Suprapubic skin (tissue), 4 donors: ENCODE data around the gene COG5. TPM values are rescaled to one million over a fixed set of nuclear protein-coding genes. Genes with fewer than 3 reads are reported as not detected.

Source experiments
- DNase-seq, 2 donors: peaks; one replicate each; pipeline ENCODE4 v3.0.0-alpha.2; 2019; ENCODE audit warnings: low spot score in 2 of 2
- H3K27ac ChIP-seq: fragments of 200-600 bp; sonication (generic); one replicate; pipeline ENCODE4 v1.5.1; 2019
- H3K27me3 ChIP-seq: fragments of 200-600 bp; sonication (generic); one replicate; pipeline ENCODE4 v1.5.1; 2019
- H3K36me3 ChIP-seq: fragments of 200-600 bp; sonication (generic); one replicate; pipeline ENCODE4 v1.5.1; 2019
- H3K4me1 ChIP-seq: fragments of 200-600 bp; sonication (generic); one replicate; pipeline ENCODE4 v1.5.1; 2019
- H3K4me3 ChIP-seq: fragments of 200-600 bp; sonication (generic); one replicate; pipeline ENCODE4 v1.5.1; 2019; ENCODE audit warnings: mild to moderate bottlenecking
- H3K9me3 ChIP-seq: fragments of 200-600 bp; sonication (generic); one replicate; pipeline ENCODE4 v1.5.1; 2019
- CTCF ChIP-seq, 2 donors: fragments of 200-600 bp in 1 of 2; fragments of 450-650 bp in 1 of 2; sonication (generic) in 1 of 2; IDR thresholded peaks; one replicate each; pipeline ENCODE4 v1.5.1; 2016 to 2019; ENCODE audit warnings: antibody characterized with exemption in 2 of 2, mild to moderate bottlenecking in 1 of 2, moderate library complexity in 1 of 2
- EP300 ChIP-seq: sonication (generic); formaldehyde crosslinking; IDR thresholded peaks from one replicate; pipeline ENCODE4 v1.6.1; 2017; ENCODE audit warnings: antibody characterized with exemption
- POLR2A ChIP-seq, 2 donors: fragments of 450-650 bp; IDR thresholded peaks; one replicate each; pipeline ENCODE4 v1.6.1; 2017; ENCODE audit warnings: antibody characterized with exemption in 2 of 2, mild to moderate bottlenecking in 2 of 2, moderate library complexity in 2 of 2
- POLR2AphosphoS5 ChIP-seq, 3 donors: sonication (generic); formaldehyde crosslinking; IDR thresholded peaks; one replicate each; pipeline ENCODE4 v1.6.1; 2017; ENCODE audit warnings: antibody characterized with exemption in 3 of 3
- WGBS: methylation state at CpG from one replicate; pipeline ENCODE4 v1.1.5; 2018; 5-methylcytosine and 5-hydroxymethylcytosine counted together
- total RNA-seq, 4 donors: library from RNA; depleted of rRNA; stranded (reverse); fragments of >200 nt; gene quantifications; one replicate each; pipeline ENCODE4 v1.1.0, GENCODE V29; 2016

Gene COG5
- total RNA-seq, 4 donors from 2014 or later: 31.1 to 60.1 (median 53.7) TPM

- H3K9me3 ChIP-seq: no peaks in the 10 kb centered on the region
- H3K4me1 ChIP-seq: no peaks in the 10 kb centered on the region
- no peak for DNase-seq
- WGBS: 96% methylated on average over 2 of the region's 2 CpGs
- no peak overlapping the region for H3K4me3 ChIP-seq
- H3K27ac ChIP-seq: no peak overlapping the region
- H3K36me3 ChIP-seq: peaks cover 95% of the 10 kb centered on the region
- TF ChIP-seq EP300: no peak
- H3K27me3 ChIP-seq: no peaks in the 10 kb centered on the region
These were observed 373.6 kb downstream of the COG5 start for GRCh38 chr7:107190090-107190489.

- no peak overlapping the region for H3K4me3 ChIP-seq
- no peak for DNase-seq
- H3K4me1 ChIP-seq: peaks cover 5% of the 10 kb centered on the region
- 84% methylated on average over 2 of the region's 2 CpGs for WGBS
- peaks cover 97% of the 10 kb centered on the region for H3K36me3 ChIP-seq
- no peaks in the 10 kb centered on the region for H3K9me3 ChIP-seq
- TF ChIP-seq EP300 (no peak), CTCF (IDR thresholded peaks at IDR 0.05) (no peak), POLR2A (IDR thresholded peaks at IDR 0.05) (no peak), POLR2AphosphoS5 (IDR thresholded peaks at IDR 0.05) (no peak)
- no peak overlapping the region for H3K27ac ChIP-seq
- H3K27me3 ChIP-seq: no peaks in the 10 kb centered on the region
These were observed 375.9 kb downstream of the COG5 start for GRCh38 chr7:107187774-107188173.

DNA sequence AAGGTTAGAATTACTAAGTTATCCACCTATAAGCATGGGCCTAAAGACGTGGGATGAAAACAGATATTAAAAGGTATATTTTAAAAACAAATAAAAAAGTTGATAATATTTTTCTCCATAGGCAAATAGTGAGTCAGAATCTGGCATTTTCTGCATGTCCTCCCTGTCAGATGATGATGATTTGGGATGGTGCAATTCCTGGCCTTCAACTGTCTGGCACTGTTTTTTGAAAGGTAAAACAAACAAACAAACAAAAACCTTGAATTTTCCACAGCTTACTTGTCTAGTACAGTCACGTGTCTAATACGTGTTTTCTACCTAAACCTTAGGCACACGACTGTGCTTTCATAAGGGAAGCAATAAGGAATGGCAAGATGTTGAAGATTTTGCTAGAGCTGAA is 377.5 kb downstream of the COG5 start:
- Histone ChIP-seq H3K27me3 (no peaks in the 10 kb centered on the region), H3K27ac (no peak overlapping the region), H3K36me3 (peaks cover 98% of the 10 kb centered on the region), H3K9me3 (no peaks in the 10 kb centered on the region), H3K4me3 (no peak overlapping the region), H3K4me1 (peaks cover 9% of the 10 kb centered on the region)
- whole genome bisulfite sequencing: 93% methylated on average over 4 of the region's 4 CpGs
- DNase-seq: no peak
- TF ChIP-seq CTCF (IDR thresholded peaks at IDR 0.05): no peak
- TF ChIP-seq POLR2AphosphoS5 (IDR thresholded peaks at IDR 0.05): no peak
- no peak for TF ChIP-seq POLR2A (IDR thresholded peaks at IDR 0.05)
- no peak for TF ChIP-seq EP300

DNA sequence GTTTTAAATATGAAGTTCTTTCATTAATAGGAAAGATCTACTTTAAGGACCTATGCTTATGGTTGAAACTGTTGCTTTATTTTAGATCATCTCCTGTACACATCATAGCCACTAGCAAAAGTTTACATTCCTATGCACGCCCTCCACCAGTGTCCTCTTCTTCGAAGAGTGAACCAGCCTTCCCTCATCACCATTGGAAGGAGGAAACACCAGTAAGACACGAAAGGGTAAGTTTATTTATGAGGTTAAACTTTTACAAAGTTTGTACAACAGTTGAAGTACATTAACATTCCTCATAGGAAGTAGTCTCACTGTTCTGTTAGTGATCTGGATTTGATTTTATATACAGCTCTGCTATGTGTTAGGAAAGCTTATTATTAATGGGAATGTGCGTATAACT is 378.0 kb downstream of the COG5 start:
- no peak for DNase-seq
- no peaks in the 10 kb centered on the region for H3K27me3 ChIP-seq
- TF ChIP-seq POLR2AphosphoS5 (IDR thresholded peaks at IDR 0.05): no peak
- no peak for TF ChIP-seq CTCF (IDR thresholded peaks at IDR 0.05)
- TF ChIP-seq EP300: no peak
- no peak for TF ChIP-seq POLR2A (IDR thresholded peaks at IDR 0.05)
- H3K36me3 ChIP-seq: peaks cover 98% of the 10 kb centered on the region
- 80% methylated on average over 4 of the region's 4 CpGs for WGBS
- H3K27ac ChIP-seq: no peak overlapping the region
- no peak overlapping the region for H3K4me3 ChIP-seq
- peaks cover 14% of the 10 kb centered on the region for H3K4me1 ChIP-seq
- no peaks in the 10 kb centered on the region for H3K9me3 ChIP-seq

DNA sequence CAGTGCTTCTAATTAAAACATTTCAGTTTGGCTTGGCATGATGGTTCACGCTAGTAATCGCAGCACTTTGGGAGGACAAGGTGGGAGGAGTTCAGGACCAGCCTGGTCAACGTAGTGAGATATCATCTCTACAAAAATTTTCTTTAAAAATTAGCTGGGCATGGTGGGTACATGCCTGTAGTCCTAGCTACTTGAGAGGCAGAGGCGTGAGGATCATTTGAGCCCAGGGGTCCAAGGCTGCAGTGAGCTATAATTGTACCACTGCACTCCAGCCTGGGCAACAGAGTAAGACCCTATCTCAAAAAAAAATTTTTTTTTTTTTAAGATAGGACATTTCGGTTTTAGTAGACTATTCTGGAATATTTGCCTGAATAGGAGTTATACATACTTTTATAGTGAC is 382.5 kb downstream of the COG5 start:
- Histone ChIP-seq H3K4me3 (no peak overlapping the region), H3K36me3 (peaks cover 53% of the 10 kb centered on the region), H3K27ac (no peak overlapping the region), H3K4me1 (peaks cover 47% of the 10 kb centered on the region), H3K27me3 (no peaks in the 10 kb centered on the region), H3K9me3 (no peaks in the 10 kb centered on the region)
- WGBS: 84% methylated on average over 5 of the region's 5 CpGs
- TF ChIP-seq POLR2AphosphoS5 (IDR thresholded peaks at IDR 0.05) (no peak), POLR2A (IDR thresholded peaks at IDR 0.05) (no peak), EP300 (no peak), CTCF (IDR thresholded peaks at IDR 0.05) (no peak)
- DNase-seq: no peak

- peaks cover 51% of the 10 kb centered on the region for H3K4me1 ChIP-seq
- H3K4me3 ChIP-seq: no peak overlapping the region
- no peaks in the 10 kb centered on the region for H3K9me3 ChIP-seq
- no peaks in the 10 kb centered on the region for H3K27me3 ChIP-seq
- TF ChIP-seq POLR2A (IDR thresholded peaks at IDR 0.05): no peak
- no peak for TF ChIP-seq EP300
- TF ChIP-seq CTCF (IDR thresholded peaks at IDR 0.05): no peak
- no peak for TF ChIP-seq POLR2AphosphoS5 (IDR thresholded peaks at IDR 0.05)
- DNase-seq: no peak
- no peak overlapping the region for H3K27ac ChIP-seq
- H3K36me3 ChIP-seq: peaks cover 45% of the 10 kb centered on the region
- 48% methylated on average over 1 of the region's 1 CpG for WGBS
These were observed 383.3 kb downstream of the COG5 start for GRCh38 chr7:107180378-107180777.
